CD8-positive, alpha-beta memory T cell (primary cell): Measurements from ENCODE around the gene KRTAP22-1. TPM values are rescaled to one million over a fixed set of nuclear protein-coding genes. Genes with fewer than 3 reads are reported as not detected.

Source experiments
- CTCF ChIA-PET: fragments of 350-600 bp; sonication (Branson Sonifier 250); formaldehyde crosslinking; loops from one replicate; lab custom pipeline; 2021; ENCODE audit warnings: antibody characterized with exemption; lab: Charles Lee
- POLR2A ChIA-PET: fragments of 350-600 bp; sonication (Branson Sonifier 250); formaldehyde crosslinking; loops from one replicate; lab custom pipeline; 2021; ENCODE audit warnings: antibody characterized with exemption; lab: Charles Lee
- DNase-seq, 5 donors: peaks; one replicate each; pipeline versions ENCODE4 v3.0.0 to v3.0.0-alpha.2; 2020 to 2022; ENCODE audit warnings: mixed read lengths in 1 of 5
- H3K27ac ChIP-seq: one replicate; pipeline ENCODE4 v1.7.0; 2013; ENCODE audit warnings: low read depth, mild to moderate bottlenecking, low read length, moderate library complexity
- H3K27me3 ChIP-seq: 2 replicates; pipeline ENCODE4 v1.7.0; 2013; ENCODE audit warnings: low read length, mild to moderate bottlenecking; ENCODE audit not compliant: insufficient read depth, poor library complexity, severe bottlenecking
- H3K36me3 ChIP-seq: 2 replicates; pipeline ENCODE4 v1.7.0; 2013; ENCODE audit warnings: mild to moderate bottlenecking, low read length, moderate library complexity; ENCODE audit not compliant: insufficient read depth
- H3K4me1 ChIP-seq: 2 replicates; pipeline ENCODE4 v1.7.0; 2013; ENCODE audit warnings: mild to moderate bottlenecking, low read length, moderate library complexity; ENCODE audit not compliant: insufficient read depth
- H3K4me3 ChIP-seq: 2 replicates; pipeline ENCODE4 v1.7.0; 2013; ENCODE audit warnings: mild to moderate bottlenecking, low read length
- H3K9me3 ChIP-seq: 2 replicates; pipeline ENCODE4 v1.7.0; 2013; ENCODE audit warnings: mild to moderate bottlenecking, low read length
- H3K27ac Mint-ChIP-seq, 8 donors: one replicate each; pipeline ENCODE4 v1.8.0; 2020 to 2021; ENCODE audit warnings: mixed read lengths in 8 of 8, mild to moderate bottlenecking in 6 of 8, inconsistent platforms in 3 of 8, moderate library complexity in 3 of 8
- H3K27me3 Mint-ChIP-seq, 2 donors: one replicate each; pipeline ENCODE4 v1.8.0; 2020 to 2021; ENCODE audit warnings: mixed read lengths in 2 of 2, mild to moderate bottlenecking in 1 of 2, moderate library complexity in 1 of 2
- H3K36me3 Mint-ChIP-seq, 3 donors: one replicate each; pipeline ENCODE4 v1.8.0; 2020 to 2021; ENCODE audit warnings: mixed read lengths in 3 of 3, inconsistent platforms in 1 of 3, mild to moderate bottlenecking in 1 of 3
- H3K4me1 Mint-ChIP-seq, 3 donors: one replicate each; pipeline ENCODE4 v1.8.0; 2020 to 2021; ENCODE audit warnings: mixed read lengths in 3 of 3, inconsistent platforms in 1 of 3, mild to moderate bottlenecking in 1 of 3
- H3K4me3 Mint-ChIP-seq, 7 donors: one replicate each; pipeline ENCODE4 v1.8.0; 2020 to 2021; ENCODE audit warnings: mixed read lengths in 7 of 7, mild to moderate bottlenecking in 6 of 7, moderate library complexity in 4 of 7, inconsistent platforms in 2 of 7
- H3K9me3 Mint-ChIP-seq, 5 donors: one replicate each; pipeline ENCODE4 v1.8.0; 2020 to 2022; ENCODE audit warnings: mixed read lengths in 5 of 5, mild to moderate bottlenecking in 3 of 5, moderate library complexity in 2 of 5, inconsistent platforms in 1 of 5
- polyA plus RNA-seq: library from polyadenylated mRNA; unstranded; fragments of 300-500 nt; fragmentation: Illumina TruSeq; gene quantifications from one replicate; pipeline ENCODE4 v1.2.3, GENCODE V29; 2021
- total RNA-seq, 2 experiments: library from RNA; stranded (reverse); gene quantifications; one replicate each; pipeline ENCODE4 v1.2.3, GENCODE V29; 2021

The KRTAP22-1 gene
- total and polyA plus RNA-seq, 3 experiments from 2014 or later: not detected

DNA sequence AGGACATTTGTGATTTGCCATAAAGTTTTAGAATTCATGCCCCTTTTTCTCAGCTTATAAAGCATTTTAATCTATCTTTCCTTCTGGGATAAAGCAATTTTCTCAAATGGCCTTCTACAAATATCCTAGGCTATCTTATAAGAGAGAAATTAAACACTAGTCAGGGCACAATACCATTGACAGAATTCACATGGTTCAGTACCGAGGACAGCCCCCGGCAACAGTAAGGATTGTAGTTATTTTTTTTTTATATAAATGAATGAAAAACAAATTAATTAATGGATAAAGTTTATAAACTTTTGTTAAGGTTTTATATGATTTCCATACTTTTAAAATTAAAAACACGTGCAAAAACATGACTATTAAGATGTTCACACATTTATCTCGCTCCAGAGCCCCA is 27.2 kb downstream of the KRTAP22-1 start:
- no peak for DNase-seq
- H3K27me3 Mint-ChIP-seq: no peaks in the 10 kb centered on the region
- ChIA-PET POLR2A (no interaction called here), CTCF (no interaction called here)
- H3K9me3 Mint-ChIP-seq: peaks cover 0 to 8% (median 0%) of the 10 kb centered on the region in 5 donors
- no peak overlapping the region for H3K4me3 Mint-ChIP-seq
- H3K36me3 Mint-ChIP-seq: no peaks in the 10 kb centered on the region
- Histone ChIP-seq H3K27ac (no peak overlapping the region), H3K36me3 (no peaks in the 10 kb centered on the region), H3K27me3 (no peaks in the 10 kb centered on the region), H3K4me3 (no peak overlapping the region), H3K9me3 (no peaks in the 10 kb centered on the region), H3K4me1 (no peaks in the 10 kb centered on the region)
- H3K27ac Mint-ChIP-seq: no peak overlapping the region
- H3K4me1 Mint-ChIP-seq: no peaks in the 10 kb centered on the region

DNA sequence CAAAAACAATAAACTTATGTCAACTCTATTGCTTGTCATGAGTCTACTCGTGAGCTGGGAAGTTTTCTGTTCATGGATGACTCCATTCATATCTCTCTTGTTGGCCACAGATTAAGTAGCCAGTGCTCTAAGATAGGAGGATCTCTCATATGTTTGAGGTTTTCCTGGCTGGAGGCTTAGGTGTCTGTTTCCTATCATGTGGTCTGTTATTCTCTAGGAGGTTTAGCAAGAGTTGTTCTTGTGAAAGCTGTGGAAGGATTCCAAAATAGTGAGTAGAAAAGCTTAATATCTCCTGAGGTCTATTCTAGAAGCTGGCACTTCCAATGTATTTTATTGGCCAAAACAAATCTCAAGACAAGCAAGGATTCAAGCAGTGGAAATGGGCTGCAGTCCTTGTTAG is 28.3 kb downstream of the KRTAP22-1 start:
- H3K4me1 Mint-ChIP-seq: no peaks in the 10 kb centered on the region
- Histone ChIP-seq H3K4me1 (no peaks in the 10 kb centered on the region), H3K27ac (no peak overlapping the region), H3K9me3 (no peaks in the 10 kb centered on the region), H3K4me3 (no peak overlapping the region), H3K27me3 (no peaks in the 10 kb centered on the region), H3K36me3 (no peaks in the 10 kb centered on the region)
- no peaks in the 10 kb centered on the region for H3K27me3 Mint-ChIP-seq
- CTCF ChIA-PET: no interaction called here
- no peak for DNase-seq
- H3K9me3 Mint-ChIP-seq: peaks cover 0 to 6% (median 0%) of the 10 kb centered on the region in 5 donors
- POLR2A ChIA-PET: no interaction called here
- no peaks in the 10 kb centered on the region for H3K36me3 Mint-ChIP-seq
- H3K4me3 Mint-ChIP-seq: no peak overlapping the region
- H3K27ac Mint-ChIP-seq: no peak overlapping the region

DNA sequence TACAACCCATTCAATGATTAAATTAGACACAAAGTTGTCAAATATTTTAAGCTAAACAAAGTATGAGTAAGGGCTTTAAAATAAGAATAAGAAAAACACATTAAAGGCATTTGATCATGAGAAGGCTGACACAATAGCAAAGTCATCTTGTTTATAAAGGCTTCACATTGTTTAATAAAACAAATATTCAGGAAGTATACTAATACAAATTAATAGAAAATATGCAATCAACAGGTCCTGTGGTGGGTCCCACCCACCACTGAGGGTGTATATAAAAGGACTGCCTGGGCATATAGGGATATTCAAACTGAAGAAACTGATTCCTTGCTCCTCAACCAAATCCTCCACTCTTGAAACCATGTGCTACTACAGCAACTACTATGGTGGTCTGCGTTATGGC is 34.0 kb downstream of the KRTAP22-1 start, which contains the start of gene KRTAP20-2:
TSS of gene KRTAP20-2 (plus strand) at position 301 of the 400 bp plus-strand sequence. CDS start at position 359, 58 bp downstream.
- no peaks in the 10 kb centered on the region for H3K4me1 ChIP-seq
- no peak within 1 kb of the TSS for H3K4me3 ChIP-seq
- peaks cover 0 to 5% (median 2%) of the 10 kb centered on the region in 5 donors for H3K9me3 Mint-ChIP-seq
- H3K27ac ChIP-seq: no peak within 1 kb of the TSS
- H3K4me3 Mint-ChIP-seq: no peak within 1 kb of the TSS
- DNase-seq: no peak
- no peaks in the 10 kb centered on the region for H3K27me3 ChIP-seq
- H3K27ac Mint-ChIP-seq: no peak within 1 kb of the TSS
- POLR2A ChIA-PET: no interaction called here
- H3K27me3 Mint-ChIP-seq: no peaks in the 10 kb centered on the region
- no peaks in the 10 kb centered on the region for H3K9me3 ChIP-seq
- CTCF ChIA-PET: no interaction called here
- no peaks in the 10 kb centered on the region for H3K36me3 Mint-ChIP-seq
- no peaks in the 10 kb centered on the region for H3K4me1 Mint-ChIP-seq
- no peaks in the 10 kb centered on the region for H3K36me3 ChIP-seq

DNA sequence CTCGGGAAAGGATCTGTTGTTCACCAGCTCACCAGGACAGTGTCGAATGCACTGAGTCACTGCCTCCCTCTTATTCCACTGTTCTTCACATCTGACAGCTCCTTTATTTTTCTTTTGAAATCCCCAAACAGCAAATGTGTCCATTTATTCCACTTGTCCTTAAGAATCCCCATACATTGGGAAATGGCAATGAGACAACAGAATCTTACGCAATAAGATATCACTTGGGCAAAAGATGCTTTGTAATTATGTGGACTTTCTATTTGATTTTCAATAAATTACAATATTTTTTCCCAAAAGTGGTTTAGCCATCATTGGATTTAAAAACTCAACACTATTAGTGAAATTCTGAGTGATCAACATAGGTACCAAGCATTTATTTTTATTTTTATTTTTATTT is 37.8 kb downstream of the KRTAP22-1 start:
- ChIA-PET CTCF (no interaction called here), POLR2A (no interaction called here)
- Histone ChIP-seq H3K27ac (no peak overlapping the region), H3K4me3 (no peak overlapping the region), H3K4me1 (no peaks in the 10 kb centered on the region), H3K27me3 (no peaks in the 10 kb centered on the region), H3K36me3 (no peaks in the 10 kb centered on the region), H3K9me3 (no peaks in the 10 kb centered on the region)
- H3K27ac Mint-ChIP-seq: no peak overlapping the region
- H3K27me3 Mint-ChIP-seq: no peaks in the 10 kb centered on the region
- no peaks in the 10 kb centered on the region for H3K4me1 Mint-ChIP-seq
- H3K36me3 Mint-ChIP-seq: no peaks in the 10 kb centered on the region
- H3K4me3 Mint-ChIP-seq: no peak overlapping the region
- no peak for DNase-seq
- H3K9me3 Mint-ChIP-seq: peaks cover 1 to 11% (median 3%) of the 10 kb centered on the region in 5 donors

DNA sequence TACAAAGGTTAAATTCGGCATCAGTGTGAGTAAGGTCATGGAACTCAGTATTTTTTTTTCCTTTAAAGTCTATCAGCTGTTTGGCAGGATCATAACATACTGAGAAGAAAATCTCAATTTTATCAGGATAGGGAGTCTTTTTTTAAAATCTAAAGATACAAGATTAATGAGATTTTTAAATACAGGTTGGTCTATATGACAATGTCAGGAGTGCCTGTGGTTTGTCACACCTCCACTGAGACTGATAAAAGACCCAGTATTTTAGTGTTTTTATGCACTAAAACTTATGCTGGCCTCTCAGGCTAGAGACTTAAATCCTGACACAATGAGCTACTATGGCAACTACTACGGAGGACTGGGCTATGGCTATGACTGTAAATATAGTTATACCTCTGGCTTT is 41.7 kb downstream of the KRTAP22-1 start, which contains the start of gene KRTAP20-3:
TSS of gene KRTAP20-3 (plus strand) at position 301 of the 400 bp plus-strand sequence.
- DNase-seq: no peak
- H3K4me3 Mint-ChIP-seq: no peak within 1 kb of the TSS
- H3K27ac Mint-ChIP-seq: no peak within 1 kb of the TSS
- H3K27me3 Mint-ChIP-seq: peaks cover 0 to 1% of the 10 kb centered on the region in 2 donors
- H3K4me1 Mint-ChIP-seq: no peaks in the 10 kb centered on the region
- H3K4me3 ChIP-seq: no peak within 1 kb of the TSS
- H3K9me3 ChIP-seq: no peaks in the 10 kb centered on the region
- H3K9me3 Mint-ChIP-seq: peaks cover 0 to 11% (median 3%) of the 10 kb centered on the region in 5 donors
- POLR2A ChIA-PET: no interaction called here
- no peaks in the 10 kb centered on the region for H3K27me3 ChIP-seq
- H3K27ac ChIP-seq: no peak within 1 kb of the TSS
- CTCF ChIA-PET: no interaction called here
- no peaks in the 10 kb centered on the region for H3K4me1 ChIP-seq
- no peaks in the 10 kb centered on the region for H3K36me3 Mint-ChIP-seq
- no peaks in the 10 kb centered on the region for H3K36me3 ChIP-seq

DNA sequence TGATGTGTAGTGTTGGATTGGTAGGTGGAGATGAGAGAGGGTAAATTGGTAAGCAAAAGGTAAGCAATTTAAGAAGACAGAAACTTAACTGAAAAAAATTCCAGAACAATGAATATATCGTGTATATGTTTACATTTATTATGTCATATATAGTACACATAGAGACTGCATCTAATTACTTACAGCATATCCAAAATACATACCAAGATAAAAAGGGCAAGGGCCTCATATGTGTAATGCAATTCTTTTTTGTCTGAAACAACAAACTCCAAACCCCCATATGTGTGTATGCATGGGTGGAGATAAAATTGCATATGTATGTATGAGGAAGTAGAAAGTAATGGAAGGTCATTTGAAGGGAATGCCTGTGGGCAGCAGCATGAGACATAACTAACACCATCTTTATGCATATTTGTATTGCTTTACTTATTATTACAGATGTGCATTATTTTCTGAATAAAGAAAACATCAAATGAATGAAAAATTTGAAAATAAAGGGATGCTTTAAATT is 46.1 kb downstream of the KRTAP22-1 start:
- no peak overlapping the region for H3K4me3 Mint-ChIP-seq
- Histone ChIP-seq H3K4me3 (no peak overlapping the region), H3K4me1 (no peaks in the 10 kb centered on the region), H3K36me3 (no peaks in the 10 kb centered on the region), H3K27ac (no peak overlapping the region), H3K9me3 (no peaks in the 10 kb centered on the region), H3K27me3 (no peaks in the 10 kb centered on the region)
- peaks cover 0 to 1% of the 10 kb centered on the region in 2 donors for H3K27me3 Mint-ChIP-seq
- H3K27ac Mint-ChIP-seq: no peak overlapping the region
- CTCF ChIA-PET: no interaction called here
- no peak for DNase-seq
- H3K4me1 Mint-ChIP-seq: no peaks in the 10 kb centered on the region
- no peaks in the 10 kb centered on the region for H3K36me3 Mint-ChIP-seq
- H3K9me3 Mint-ChIP-seq: peaks cover 0 to 6% (median 0%) of the 10 kb centered on the region in 5 donors
- POLR2A ChIA-PET: no interaction called here

Other genes with a start within 250 kb of the KRTAP22-1 start
- not detected for gene KRTAP13-2, start 228.8 kb upstream of the KRTAP22-1 start, total RNA-seq
- not detected for gene KRTAP13-2, start 228.8 kb upstream of the KRTAP22-1 start, polyA plus RNA-seq
- gene KRTAP13-1, start 205.1 kb upstream of the KRTAP22-1 start, total RNA-seq: not detected
- gene KRTAP13-1, start 205.1 kb upstream of the KRTAP22-1 start, polyA plus RNA-seq: not detected
- gene KRTAP13-3, start 175.2 kb upstream of the KRTAP22-1 start, total RNA-seq: not detected
- not detected for gene KRTAP13-3, start 175.2 kb upstream of the KRTAP22-1 start, polyA plus RNA-seq
- gene KRTAP13-4, start 170.9 kb upstream of the KRTAP22-1 start, total RNA-seq: not detected
- gene KRTAP13-4, start 170.9 kb upstream of the KRTAP22-1 start, polyA plus RNA-seq: not detected
- not detected for gene KRTAP15-1, start 160.8 kb upstream of the KRTAP22-1 start, total RNA-seq
- gene KRTAP15-1, start 160.8 kb upstream of the KRTAP22-1 start, polyA plus RNA-seq: not detected
- gene KRTAP19-1, start 120.7 kb upstream of the KRTAP22-1 start, total RNA-seq: not detected
- not detected for gene KRTAP19-1, start 120.7 kb upstream of the KRTAP22-1 start, polyA plus RNA-seq
- not detected for gene KRTAP19-2, start 113.7 kb upstream of the KRTAP22-1 start, total RNA-seq
- gene KRTAP19-2, start 113.7 kb upstream of the KRTAP22-1 start, polyA plus RNA-seq: not detected
- gene KRTAP19-3, start 109.1 kb upstream of the KRTAP22-1 start, total RNA-seq: not detected
- not detected for gene KRTAP19-3, start 109.1 kb upstream of the KRTAP22-1 start, polyA plus RNA-seq
- not detected for gene KRTAP19-4, start 103.9 kb upstream of the KRTAP22-1 start, total RNA-seq
- not detected for gene KRTAP19-4, start 103.9 kb upstream of the KRTAP22-1 start, polyA plus RNA-seq
- gene KRTAP19-5, start 98.9 kb upstream of the KRTAP22-1 start, total RNA-seq: not detected
- gene KRTAP19-5, start 98.9 kb upstream of the KRTAP22-1 start, polyA plus RNA-seq: not detected
- not detected for gene KRTAP19-6, start 59.2 kb upstream of the KRTAP22-1 start, total RNA-seq
- not detected for gene KRTAP19-6, start 59.2 kb upstream of the KRTAP22-1 start, polyA plus RNA-seq
- not detected for gene KRTAP19-7, start 39.8 kb upstream of the KRTAP22-1 start, total RNA-seq
- gene KRTAP19-7, start 39.8 kb upstream of the KRTAP22-1 start, polyA plus RNA-seq: not detected
- gene KRTAP22-2, start 10.7 kb upstream of the KRTAP22-1 start, total RNA-seq: not detected
- gene KRTAP22-2, start 10.7 kb upstream of the KRTAP22-1 start, polyA plus RNA-seq: not detected
- gene KRTAP6-3, start 8.6 kb upstream of the KRTAP22-1 start, total RNA-seq: not detected
- not detected for gene KRTAP6-3, start 8.6 kb upstream of the KRTAP22-1 start, polyA plus RNA-seq
- not detected for gene KRTAP6-2, start 2.2 kb upstream of the KRTAP22-1 start, total RNA-seq
- not detected for gene KRTAP6-2, start 2.2 kb upstream of the KRTAP22-1 start, polyA plus RNA-seq
- not detected for gene KRTAP6-1, start 12.8 kb downstream of the KRTAP22-1 start, total RNA-seq
- gene KRTAP6-1, start 12.8 kb downstream of the KRTAP22-1 start, polyA plus RNA-seq: not detected
- gene KRTAP20-1, start 15.3 kb downstream of the KRTAP22-1 start, total RNA-seq: not detected
- gene KRTAP20-1, start 15.3 kb downstream of the KRTAP22-1 start, polyA plus RNA-seq: not detected
- not detected for gene KRTAP20-4, start 19.5 kb downstream of the KRTAP22-1 start, total RNA-seq
- gene KRTAP20-4, start 19.5 kb downstream of the KRTAP22-1 start, polyA plus RNA-seq: not detected
- gene KRTAP20-2, start 34.1 kb downstream of the KRTAP22-1 start, total RNA-seq: not detected
- not detected for gene KRTAP20-2, start 34.1 kb downstream of the KRTAP22-1 start, polyA plus RNA-seq
- gene KRTAP20-3, start 41.8 kb downstream of the KRTAP22-1 start, total RNA-seq: not detected
- gene KRTAP20-3, start 41.8 kb downstream of the KRTAP22-1 start, polyA plus RNA-seq: not detected
- gene KRTAP21-3, start 117.7 kb downstream of the KRTAP22-1 start, total RNA-seq: not detected
- not detected for gene KRTAP21-3, start 117.7 kb downstream of the KRTAP22-1 start, polyA plus RNA-seq
- not detected for gene KRTAP21-2, start 146.2 kb downstream of the KRTAP22-1 start, total RNA-seq
- gene KRTAP21-2, start 146.2 kb downstream of the KRTAP22-1 start, polyA plus RNA-seq: not detected
- not detected for gene KRTAP21-1, start 154.3 kb downstream of the KRTAP22-1 start, total RNA-seq
- not detected for gene KRTAP21-1, start 154.3 kb downstream of the KRTAP22-1 start, polyA plus RNA-seq
- gene KRTAP8-1, start 212.2 kb downstream of the KRTAP22-1 start, total RNA-seq: not detected
- gene KRTAP8-1, start 212.2 kb downstream of the KRTAP22-1 start, polyA plus RNA-seq: not detected
- gene KRTAP7-1, start 228.7 kb downstream of the KRTAP22-1 start, total RNA-seq: not detected
- gene KRTAP7-1, start 228.7 kb downstream of the KRTAP22-1 start, polyA plus RNA-seq: not detected